A549 (cell line): ENCODE measurements around the gene CDIP1. TPM values are rescaled to one million over a fixed set of nuclear protein-coding genes. Genes with fewer than 3 reads are reported as not detected.

Source experiments
- ATAC-seq, 2 experiments: fragments of 200-7000 bp in 1 of 2; fragments of >200 bp in 1 of 2; cut with Nextera tagmentation in 1 of 2; cut with Tn5 transposase in 1 of 2; 3 replicates each; pipeline versions ENCODE4 v1.8.0 to v1.9.1; 2018 to 2020; ENCODE audit warnings: mild to moderate bottlenecking in 1 of 2, moderate library complexity in 1 of 2
- CTCF ChIA-PET: fragments of 300-600 bp; sonication (Branson Sonifier 250); formaldehyde crosslinking; extraction: SDS; loops from one replicate; lab custom pipeline; 2021; ENCODE audit warnings: antibody characterized with exemption, inconsistent platforms; lab: Yijun Ruan, JAX
- POLR2A ChIA-PET: fragments of 350-600 bp; formaldehyde crosslinking; extraction: SDS; loops from one replicate; lab custom pipeline; 2021; ENCODE audit warnings: antibody characterized with exemption, inconsistent platforms; lab: Yijun Ruan, JAX
- DNase-seq, 2 experiments: peaks; one replicate each; pipeline versions ENCODE4 v3.0.0 to v3.0.0-alpha.2; 2011 to 2016; ENCODE audit warnings: low read depth in 1 of 2, low spot score in 1 of 2
- FAIRE-seq: peaks from 2 replicates; lab custom pipeline; 2011; peaks lifted over from hg19 to GRCh38; lab: Jason Lieb, UNC
- H3K27ac ChIP-seq, 2 experiments: fragments of >200 bp; sonication (Bioruptor Twin); formaldehyde crosslinking; 3 replicates each; pipeline ENCODE4 v1.5.1; 2016 to 2017
- H3K4me1 ChIP-seq: fragments of >200 bp; sonication (Bioruptor Twin); formaldehyde crosslinking; 3 replicates; pipeline ENCODE4 v1.6.1; 2016
- H3K4me2 ChIP-seq: fragments of >200 bp; sonication (Bioruptor Twin); formaldehyde crosslinking; 3 replicates; pipeline ENCODE4 v1.6.1; 2016
- H3K4me3 ChIP-seq: fragments of >200 bp; sonication (Bioruptor Twin); formaldehyde crosslinking; 3 replicates; pipeline ENCODE4 v1.5.1; 2016
- H3K9me3 ChIP-seq: fragments of >200 bp; sonication (Bioruptor Twin); formaldehyde crosslinking; 3 replicates; pipeline ENCODE4 v1.6.1; 2016
- ATOH8 ChIP-seq: fragments of 250-450 bp; sonication (Bioruptor Pico); IDR thresholded peaks from 2 replicates; pipeline ENCODE4 v1.5.0; 2020; ENCODE audit warnings: low read depth, mild to moderate bottlenecking, moderate library complexity
- BCL3 ChIP-seq: fragments of >200 bp; sonication (Bioruptor Twin); formaldehyde crosslinking; IDR thresholded peaks from 3 replicates; pipeline ENCODE4 v1.6.1; 2016
- BHLHE40 ChIP-seq: IDR thresholded peaks from 2 replicates; pipeline ENCODE4 v1.6.1; 2012; ENCODE audit warnings: low read depth, low read length, inconsistent platforms
- CBX2 ChIP-seq: fragments of 200-600 bp; sonication (generic); IDR thresholded peaks from 2 replicates; pipeline ENCODE4 v1.6.1; 2016; ENCODE audit warnings: low read depth, mild to moderate bottlenecking, borderline replicate concordance
- CBX8 ChIP-seq: fragments of 200-600 bp; sonication (generic); IDR thresholded peaks from 2 replicates; pipeline ENCODE4 v1.6.1; 2016
- CHD2 ChIP-seq: fragments of 150-350 bp; IDR thresholded peaks from 2 replicates; pipeline ENCODE4 v1.6.1; 2014; ENCODE audit warnings: low read length; ENCODE audit not compliant: partially characterized antibody
- CHD4 ChIP-seq: fragments of 200-600 bp; sonication (generic); IDR thresholded peaks from 2 replicates; pipeline ENCODE4 v1.6.1; 2016; ENCODE audit warnings: antibody characterized with exemption, mild to moderate bottlenecking, borderline replicate concordance
- ESRRA ChIP-seq: fragments of 150-350 bp; IDR thresholded peaks from 2 replicates; pipeline ENCODE4 v1.6.1; 2014; ENCODE audit warnings: mild to moderate bottlenecking, low read length, borderline replicate concordance
- FOSB ChIP-seq: fragments of 250-450 bp; sonication (Bioruptor Pico); IDR thresholded peaks from 2 replicates; pipeline ENCODE4 v1.5.0; 2020; ENCODE audit warnings: mild to moderate bottlenecking, moderate library complexity
- FOSL2 ChIP-seq, 2 experiments: fragments of 450-650 bp in 1 of 2; fragments of >200 bp in 1 of 2; sonication (Bioruptor Twin) in 1 of 2; formaldehyde crosslinking; IDR thresholded peaks; 2 replicates each; pipeline versions ENCODE4 v1.5.0 to v1.6.1; 2016 to 2020; ENCODE audit warnings: mild to moderate bottlenecking in 1 of 2, moderate library complexity in 1 of 2
- GATA3 ChIP-seq: IDR thresholded peaks from 2 replicates; pipeline ENCODE4 v1.6.1; 2012; ENCODE audit warnings: borderline replicate concordance
- HEYL ChIP-seq: fragments of 250-450 bp; sonication (Bioruptor Pico); IDR thresholded peaks from 2 replicates; pipeline ENCODE4 v1.8.0; 2021; ENCODE audit warnings: mild to moderate bottlenecking, moderate library complexity
- HOXA7 ChIP-seq: fragments of 250-450 bp; sonication (Bioruptor Pico); IDR thresholded peaks from 2 replicates; pipeline ENCODE4 v1.5.0; 2020; ENCODE audit warnings: mild to moderate bottlenecking, moderate library complexity
- MAX ChIP-seq: IDR thresholded peaks from 2 replicates; pipeline ENCODE4 v1.6.1; 2012
- POLR2A ChIP-seq: IDR thresholded peaks from 2 replicates; pipeline ENCODE4 v1.6.1; 2012; ENCODE audit warnings: mild to moderate bottlenecking, low read length
- POLR2AphosphoS2 ChIP-seq: conservative IDR thresholded peaks from 2 replicates; pipeline ENCODE4 v1.6.1; 2012; ENCODE audit warnings: low read length, improper control_type of control experiment, inconsistent platforms
- RAD21 ChIP-seq, 2 experiments: fragments of >200 bp in 1 of 2; sonication (Bioruptor Twin) in 1 of 2; formaldehyde crosslinking in 1 of 2; IDR thresholded peaks in 1 of 2; conservative IDR thresholded peaks in 1 of 2; 2 replicates in 1 of 2; 3 replicates in 1 of 2; pipeline ENCODE4 v1.6.1; 2012 to 2018; ENCODE audit warnings: inconsistent platforms in 1 of 2
- RCOR1 ChIP-seq: fragments of 150-350 bp; IDR thresholded peaks from 2 replicates; pipeline ENCODE4 v1.6.1; 2014; ENCODE audit warnings: antibody characterized with exemption, low read length, low read depth
- REST ChIP-seq: fragments of 200-600 bp; sonication (generic); IDR thresholded peaks from 2 replicates; pipeline ENCODE4 v1.6.1; 2016; ENCODE audit warnings: antibody characterized with exemption, mild to moderate bottlenecking, moderate library complexity
- SMC3 ChIP-seq: fragments of >200 bp; sonication (Bioruptor Twin); formaldehyde crosslinking; IDR thresholded peaks from 3 replicates; pipeline ENCODE4 v1.6.1; 2018; ENCODE audit warnings: inconsistent platforms
- TFCP2L1 ChIP-seq: fragments of 250-450 bp; sonication (Bioruptor Pico); IDR thresholded peaks from 2 replicates; pipeline ENCODE4 v1.5.0; 2021; ENCODE audit warnings: mild to moderate bottlenecking
- WGBS: methylation state at CpG from one replicate; pipeline ENCODE4 v1.1.6; 2017; ENCODE audit errors: missing lambda C conversion rate; 5-methylcytosine and 5-hydroxymethylcytosine counted together
- polyA plus RNA-seq, 4 experiments: library from polyadenylated mRNA; depleted of rRNA in 3 of 4; stranded (reverse); fragments of >200 nt; fragmentation: RNase III in 1 of 4; extraction: RNeasy Plus Mini Kit Qiagen cat#74134 plus additional on column Dnase treatment in 1 of 4; gene quantifications; 2 replicates in 3 of 4; 3 replicates in 1 of 4; pipeline ENCODE4 v1.2.3, GENCODE V29; 2011 to 2017

Gene CDIP1
- polyA plus RNA-seq, 2 of the 4 experiments (the other 2 are of a cell fraction) = 3.7 to 8.4 TPM

GRCh38 chr16:4538350-4539235 lies at the start of gene CDIP1 (continued):
- TF ChIP-seq FOSL2 (IDR thresholded peaks at IDR 0.05) (no peak), FOSL2 (CRISPR knock-in tag; IDR thresholded peaks at IDR 0.05) (peak; percentile 75; the same call in 1 of the 2 replicates), CBX2 (no peak), POLR2A (peak; percentile 31; the same call in 1 of the 2 replicates)

- Histone ChIP-seq H3K27ac (no peak overlapping the region), H3K4me2 (no peak overlapping the region), H3K4me3 (no peak overlapping the region), H3K4me1 (no peaks in the 10 kb centered on the region), H3K9me3 (no peaks in the 10 kb centered on the region)
- WGBS = 75% methylated on average over 7 of the region's 7 CpGs
- DNase-seq (no peak), ATAC-seq (no peak), FAIRE-seq (no peak)
- CTCF ChIA-PET = interaction anchor here (0.7 to 8.2 kb wide), 31 partner anchors 9 to 119 kb away, joined by 3 to 126 read pairs (median 7); partner anchors contain the start of genes CDIP1, MGRN1 and UBALD1
- TF ChIP-seq ESRRA (no peak), RCOR1 (no peak), ATOH8 (CRISPR knock-in tag) (no peak), SMC3 (no peak), BHLHE40 (no peak), MAX (no peak)
- POLR2A ChIA-PET = interaction anchor here (1.0 kb wide), 1 partner anchor 50 kb away, joined by 3 read pairs; no protein-coding TSS in a partner anchor
Measured at GRCh38 chr16:4586291-4586690, 47.7 kb upstream of the CDIP1 start.

- H3K4me1 ChIP-seq = peaks cover 13% of the 10 kb centered on the region
- FAIRE-seq = no peak
- no peaks in the 10 kb centered on the region for H3K9me3 ChIP-seq
- no peak for DNase-seq
- TF ChIP-seq GATA3 = no peak
- no peak for TF ChIP-seq HOXA7 (CRISPR knock-in tag)
- TF ChIP-seq CHD2 = no peak
- TF ChIP-seq TFCP2L1 (CRISPR knock-in tag) = no peak
- TF ChIP-seq CBX8 = no peak
- no peak for TF ChIP-seq HEYL (CRISPR knock-in tag)
- no peak for TF ChIP-seq FOSB (CRISPR knock-in tag)
- TF ChIP-seq RAD21 (conservative IDR thresholded peaks at IDR 0.05 in 1 of 2, IDR thresholded peaks at IDR 0.05 in 1 of 2) = no peak
- no peak for TF ChIP-seq POLR2AphosphoS2
- no peak for TF ChIP-seq CHD4
- TF ChIP-seq REST = no peak
- no peak for TF ChIP-seq BCL3
- no peak for TF ChIP-seq ATOH8 (CRISPR knock-in tag)
- ChIA-PET POLR2A (no interaction called here), CTCF (interaction anchor here (1.3 to 8.2 kb wide), 5 partner anchors 12 to 84 kb away, joined by 4 to 126 read pairs (median 20); no protein-coding TSS in a partner anchor)
- 69% methylated on average over 4 of the region's 4 CpGs for WGBS
- no peak overlapping the region for H3K27ac ChIP-seq
- H3K4me3 ChIP-seq = no peak overlapping the region
- ATAC-seq = no peak
- no peak overlapping the region for H3K4me2 ChIP-seq
Measured at GRCh38 chr16:4583906-4584305, 45.3 kb upstream of the CDIP1 start.
